ENCODE measurements around the gene OR52H1. TPM values are rescaled to one million over a fixed set of nuclear protein-coding genes. Genes with fewer than 3 reads are reported as not detected.

Gene OR52H1
- total and polyA plus RNA-seq, 9 of the 15 experiments (the other 6 are each of a cell fraction or from before 2014, with no cell fraction given), result 0.15 TPM; not detected in 8

GRCh38 chr11:5524756-5525155 lies 23.6 kb downstream of the OR52H1 start:
- H3K36me3 ChIP-seq (ENCODE audit: control insufficient read depth, insufficient read depth, low read length), result no peaks in the 10 kb centered on the region
- whole genome bisulfite sequencing (ENCODE audit: insufficient coverage, low coverage, missing lambda C conversion rate), result 18% methylated on average over 3 of the region's 3 CpGs
- no peaks in the 10 kb centered on the region for H3K79me2 ChIP-seq (ENCODE audit: control insufficient read depth, insufficient read depth, low read length)
- no TSS peak for BruUV-seq (replicated peaks)
- POLR2A ChIA-PET, result interaction anchor here (0.9 to 11.8 kb wide), 2 partner anchors 15 to 19 kb away, joined by 3 to 123 read pairs; partner anchors contain the start of gene UBQLN3
- H3K4me2 ChIP-seq (ENCODE audit: insufficient read depth, low read length), result no peak overlapping the region
- H3K9me1 ChIP-seq (ENCODE audit: control insufficient read depth, insufficient read depth, low read length), result no peaks in the 10 kb centered on the region
- H3K27ac ChIP-seq (ENCODE audit: extremely low read depth, low read depth, low read length), result no peak overlapping the region
- H3K4me3 ChIP-seq, result no peak overlapping the region
- no peaks in the 10 kb centered on the region; a peak in 1 of 5 replicates for H3K4me1 ChIP-seq (replicated peaks in 1 of 2; ENCODE audit: control insufficient read depth in 2 of 2, insufficient read depth in 2 of 2, low read length in 2 of 2)
- peaks cover 0 to 7% of the 10 kb centered on the region in 2 experiments; a peak in 1 of 5 replicates for H3K27me3 ChIP-seq (ENCODE audit: control insufficient read depth in 2 of 2, insufficient read depth in 2 of 2, low read length in 2 of 2)
- no peaks in the 10 kb centered on the region for H4K20me1 ChIP-seq (replicated peaks; ENCODE audit: control insufficient read depth, insufficient read depth, low read length)
- no peak overlapping the region for H3K9ac ChIP-seq (ENCODE audit: insufficient read depth in 1 of 2, low read depth in 2 of 2, low read length in 2 of 2)
- intact Hi-C loops (cut with micrococcal nuclease) (no loop called here), in situ Hi-C loops (cut with MboI) (no loop called here)
- CTCF ChIA-PET (ENCODE audit: low intra/inter-chr PET ratio), result no interaction called here
- no peak for DNase-seq (ENCODE audit: extremely low read depth in 1 of 4, low spot score in 3 of 4)
- TF ChIP-seq SRSF1 (IDR thresholded peaks at IDR 0.05; ENCODE audit: low read depth, low read length) (no peak), PRPF4 (IDR thresholded peaks at IDR 0.05; ENCODE audit: insufficient read depth, low read depth, low read length, poor library complexity, severe bottlenecking) (no peak), FUS (optimal IDR thresholded peaks at IDR 0.05; ENCODE audit: low read depth, low read length) (no peak), GTF2A2 (tag; IDR thresholded peaks at IDR 0.05) (no peak), TRIM25 (IDR thresholded peaks at IDR 0.05; ENCODE audit: borderline replicate concordance) (no peak)
- ATAC-seq, result no peak
- no peak overlapping the region for H2AFZ ChIP-seq (ENCODE audit: low read depth, low read length)
- FAIRE-seq, result no peak
- no peaks in the 10 kb centered on the region for H3K9me3 ChIP-seq (replicated peaks; ENCODE audit: control insufficient read depth, insufficient read depth, low read depth, low read length)
